Right lobe of liver (tissue), 6 donors: ENCODE data around the gene LIG4. TPM values are rescaled to one million over a fixed set of nuclear protein-coding genes. Genes with fewer than 3 reads are reported as not detected.

Experiments used
- ATAC-seq, 4 donors: fragments of 200-7000 bp; cut with Tn5 transposase; one replicate each; pipeline ENCODE4 v1.9.1; 2020; ENCODE audit warnings: mild to moderate bottlenecking in 4 of 4, moderate library complexity in 4 of 4
- DNase-seq, 3 donors: peaks; one replicate each; pipeline ENCODE4 v3.0.0-alpha.2; 2020
- H3K27ac ChIP-seq, 3 donors: fragments of 200-600 bp; one replicate each; pipeline ENCODE4 v1.8.0; 2022
- H3K27me3 ChIP-seq, 2 donors: fragments of 200-600 bp; one replicate each; pipeline ENCODE4 v1.8.0; 2022
- H3K36me3 ChIP-seq, 4 donors: fragments of 200-600 bp; sonication (generic) in 1 of 4; one replicate each; pipeline versions ENCODE4 v1.5.1 to v1.8.0; 2017 to 2022; ENCODE audit warnings: control low read depth in 1 of 4
- H3K4me1 ChIP-seq, 4 donors: fragments of 200-600 bp; sonication (generic) in 1 of 4; one replicate each; pipeline versions ENCODE4 v1.5.1 to v1.8.0; 2017 to 2022; ENCODE audit warnings: control low read depth in 1 of 4
- H3K4me3 ChIP-seq, 3 donors: fragments of 200-600 bp; one replicate each; pipeline ENCODE4 v1.8.0; 2022
- H3K9me3 ChIP-seq, 4 donors: fragments of 200-600 bp; sonication (generic) in 1 of 4; one replicate each; pipeline versions ENCODE4 v1.5.1 to v1.8.0; 2017 to 2022; ENCODE audit warnings: control low read depth in 1 of 4
- POLR2A ChIP-seq: fragments of 450-650 bp; IDR thresholded peaks from one replicate; pipeline ENCODE4 v1.6.1; 2017; ENCODE audit warnings: antibody characterized with exemption, mild to moderate bottlenecking
- WGBS: methylation state at CpG from one replicate; pipeline ENCODE4 v1.1.6; 2018; ENCODE audit warnings: low coverage, low lambda C conversion rate; ENCODE audit not compliant: insufficient coverage; ENCODE audit errors: missing lambda C conversion rate; 5-methylcytosine and 5-hydroxymethylcytosine counted together
- intact Hi-C, 2 donors: fragments of 100-400 bp; cut with DNase I; formaldehyde crosslinking; loops; one replicate each; pipeline versions ENCODE4 v1.11.2 to v1.14.1; 2022
- total RNA-seq, 6 experiments: library from RNA; depleted of rRNA in 2 of 6; stranded (reverse); fragments of >200 nt in 2 of 6; fragmentation: NEBNext Ultra II Directional in 3 of 6; extraction: Animal tissue kit (Norgen Biotek cat#: 25700) in 3 of 6; gene quantifications; one replicate each; pipeline versions ENCODE4 v1.1.0 to v1.2.4, GENCODE V29; 2016 to 2023
- TF ChIP-seq, protein P1 (sequence below), 4 donors: fragments of 200-600 bp in 3 of 4; fragments of 450-650 bp in 1 of 4; IDR thresholded peaks; one replicate each; pipeline versions ENCODE4 v1.5.1 to v1.8.0; 2016 to 2022; ENCODE audit warnings: antibody characterized with exemption in 4 of 4, mild to moderate bottlenecking in 2 of 4
- donor health status: DM: no; HTN: yes; CAD: no.
- donor health status: DM: no; HTN: no; CAD: no.
- donor health status: DM: no; HTN: no; CAD: no.
- donor health status: DM: no; HTN: yes; CAD: no.
- donor health status: DM: no; HTN: yes; CAD: no.

LIG4 gene
- total RNA-seq, 6 experiments from 2014 or later: 6.2 to 10.0 (median 7.1) TPM

DNA sequence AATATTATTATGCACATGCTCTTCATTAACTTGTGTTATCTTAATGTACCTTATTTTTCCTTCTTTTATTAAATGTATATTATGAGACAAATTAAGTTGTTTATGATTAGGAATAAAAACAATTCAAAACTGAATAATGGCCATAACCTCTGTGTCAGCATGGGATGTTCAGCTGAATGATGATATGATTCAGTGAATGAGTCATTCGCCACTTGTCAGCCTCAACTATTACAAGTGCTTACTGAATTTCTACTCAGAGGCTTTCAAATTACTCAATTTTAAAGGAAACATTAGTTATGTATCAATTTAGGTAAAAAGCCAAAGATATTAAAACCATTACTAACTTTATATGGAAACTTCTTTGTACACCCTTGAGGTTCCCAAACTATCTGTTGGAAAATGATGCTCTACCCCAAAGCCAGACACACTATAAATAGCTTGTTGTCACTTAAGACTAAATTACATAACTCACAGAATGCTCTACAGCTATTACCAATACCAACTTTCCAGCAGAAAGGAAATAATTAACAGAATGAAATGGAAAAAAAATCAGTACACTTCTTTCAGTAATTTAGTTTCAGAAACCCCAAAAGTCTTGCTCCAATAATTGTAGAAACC is 14.4 kb downstream of the LIG4 start:
- Histone ChIP-seq H3K9me3 (no peaks in the 10 kb centered on the region), H3K4me1 (no peaks in the 10 kb centered on the region), H3K36me3 (no peaks in the 10 kb centered on the region), H3K4me3 (no peak overlapping the region), H3K27ac (no peak overlapping the region), H3K27me3 (no peaks in the 10 kb centered on the region)
- TF ChIP-seq, protein P1, sequence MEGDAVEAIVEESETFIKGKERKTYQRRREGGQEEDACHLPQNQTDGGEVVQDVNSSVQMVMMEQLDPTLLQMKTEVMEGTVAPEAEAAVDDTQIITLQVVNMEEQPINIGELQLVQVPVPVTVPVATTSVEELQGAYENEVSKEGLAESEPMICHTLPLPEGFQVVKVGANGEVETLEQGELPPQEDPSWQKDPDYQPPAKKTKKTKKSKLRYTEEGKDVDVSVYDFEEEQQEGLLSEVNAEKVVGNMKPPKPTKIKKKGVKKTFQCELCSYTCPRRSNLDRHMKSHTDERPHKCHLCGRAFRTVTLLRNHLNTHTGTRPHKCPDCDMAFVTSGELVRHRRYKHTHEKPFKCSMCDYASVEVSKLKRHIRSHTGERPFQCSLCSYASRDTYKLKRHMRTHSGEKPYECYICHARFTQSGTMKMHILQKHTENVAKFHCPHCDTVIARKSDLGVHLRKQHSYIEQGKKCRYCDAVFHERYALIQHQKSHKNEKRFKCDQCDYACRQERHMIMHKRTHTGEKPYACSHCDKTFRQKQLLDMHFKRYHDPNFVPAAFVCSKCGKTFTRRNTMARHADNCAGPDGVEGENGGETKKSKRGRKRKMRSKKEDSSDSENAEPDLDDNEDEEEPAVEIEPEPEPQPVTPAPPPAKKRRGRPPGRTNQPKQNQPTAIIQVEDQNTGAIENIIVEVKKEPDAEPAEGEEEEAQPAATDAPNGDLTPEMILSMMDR (IDR thresholded peaks at IDR 0.05): no peak
- no peak for TF ChIP-seq POLR2A
- intact Hi-C loops: no loop called here
- ATAC-seq (no peak), DNase-seq (no peak)
- WGBS: 63% methylated on average over 1 of the region's 1 CpG

DNA sequence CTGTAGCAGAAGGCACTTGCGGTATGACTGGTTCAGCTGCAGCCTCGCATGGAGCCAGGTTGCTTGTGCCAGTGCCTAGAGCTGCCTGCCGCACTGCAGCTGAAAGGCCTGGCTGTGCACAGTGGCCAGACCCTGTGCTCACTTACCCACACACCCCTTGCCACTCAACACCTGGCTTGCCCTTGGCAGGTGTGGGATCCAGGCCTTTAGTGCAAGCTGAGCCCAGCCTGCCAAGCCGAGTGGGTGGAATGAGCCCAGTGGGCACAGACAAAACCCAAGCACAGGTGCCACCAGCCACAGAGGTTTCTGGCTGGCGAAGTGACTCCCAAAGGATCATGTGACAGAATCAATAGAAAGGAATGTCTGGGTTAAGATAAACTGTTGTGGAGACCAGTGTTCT is 19.5 kb downstream of the LIG4 start:
- Histone ChIP-seq H3K36me3 (no peaks in the 10 kb centered on the region), H3K4me3 (no peak overlapping the region), H3K27me3 (no peaks in the 10 kb centered on the region), H3K27ac (no peak overlapping the region), H3K4me1 (no peaks in the 10 kb centered on the region), H3K9me3 (no peaks in the 10 kb centered on the region)
- TF ChIP-seq, protein P1 (IDR thresholded peaks at IDR 0.05): no peak
- TF ChIP-seq POLR2A: no peak
- 71% methylated on average over 2 of the region's 5 CpGs for WGBS
- intact Hi-C loops: no loop called here
- DNase-seq: no peak
- no peak for ATAC-seq

DNA sequence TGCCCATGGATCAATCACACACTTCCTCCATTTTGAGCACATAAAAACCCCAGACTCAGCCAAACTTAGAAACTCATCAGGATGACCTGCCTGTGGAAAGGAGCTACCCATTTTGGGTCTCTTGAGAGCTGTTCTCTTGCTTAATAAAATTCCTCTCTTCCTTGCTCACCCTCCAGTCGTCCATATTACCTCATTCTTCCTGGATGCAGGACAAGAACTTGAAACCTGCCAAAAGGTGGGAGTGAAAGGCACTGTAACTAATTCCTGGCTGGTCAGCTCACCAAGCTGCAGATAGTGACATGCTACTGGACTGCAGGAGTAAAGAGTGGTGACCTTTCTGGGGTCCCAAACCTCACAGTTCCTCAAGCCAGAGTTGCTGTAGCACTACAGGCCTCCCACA is 20.2 kb downstream of the LIG4 start:
- no peaks in the 10 kb centered on the region for H3K4me1 ChIP-seq
- H3K27me3 ChIP-seq: no peaks in the 10 kb centered on the region
- no peak overlapping the region for H3K27ac ChIP-seq
- intact Hi-C loops: no loop called here
- H3K36me3 ChIP-seq: no peaks in the 10 kb centered on the region
- 33% methylated on average over 1 of the region's 1 CpG for WGBS
- no peak for ATAC-seq
- TF ChIP-seq POLR2A: no peak
- TF ChIP-seq, protein P1 (IDR thresholded peaks at IDR 0.05): no peak
- no peak overlapping the region for H3K4me3 ChIP-seq
- DNase-seq: no peak
- H3K9me3 ChIP-seq: no peaks in the 10 kb centered on the region

DNA sequence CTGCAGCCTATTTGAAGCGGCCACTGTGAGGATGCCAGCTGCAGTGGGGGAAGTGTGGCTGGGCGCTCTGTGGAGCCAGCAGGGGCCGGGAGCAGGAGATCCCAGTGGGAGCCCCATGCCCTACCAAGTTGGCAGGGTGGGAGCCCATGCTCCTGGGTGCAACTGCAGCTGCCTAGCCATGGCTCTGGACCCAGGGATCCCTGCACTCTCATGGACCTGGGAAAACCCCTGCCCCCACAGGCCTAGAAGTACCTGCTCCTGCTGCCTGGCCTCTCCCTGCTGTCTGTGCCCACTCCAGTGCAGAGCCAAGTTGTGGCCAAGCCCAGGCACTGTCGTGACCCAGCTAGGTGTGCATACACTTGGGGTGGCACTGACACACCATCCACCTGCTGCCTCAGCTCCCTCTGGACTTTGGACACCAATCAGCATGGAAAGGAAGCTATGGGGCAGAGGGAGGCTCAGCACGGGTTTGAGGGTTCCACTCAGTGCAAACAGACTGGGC is 20.9 kb downstream of the LIG4 start:
- DNase-seq (no peak), ATAC-seq (no peak)
- H3K4me1 ChIP-seq: no peaks in the 10 kb centered on the region
- no peaks in the 10 kb centered on the region for H3K36me3 ChIP-seq
- intact Hi-C loops: no loop called here
- TF ChIP-seq, protein P1 (IDR thresholded peaks at IDR 0.05): no peak
- no peak for TF ChIP-seq POLR2A
- no peaks in the 10 kb centered on the region for H3K9me3 ChIP-seq
- 83% methylated on average over 1 of the region's 5 CpGs for WGBS
- no peak overlapping the region for H3K27ac ChIP-seq
- H3K27me3 ChIP-seq: no peaks in the 10 kb centered on the region
- no peak overlapping the region for H3K4me3 ChIP-seq

DNA sequence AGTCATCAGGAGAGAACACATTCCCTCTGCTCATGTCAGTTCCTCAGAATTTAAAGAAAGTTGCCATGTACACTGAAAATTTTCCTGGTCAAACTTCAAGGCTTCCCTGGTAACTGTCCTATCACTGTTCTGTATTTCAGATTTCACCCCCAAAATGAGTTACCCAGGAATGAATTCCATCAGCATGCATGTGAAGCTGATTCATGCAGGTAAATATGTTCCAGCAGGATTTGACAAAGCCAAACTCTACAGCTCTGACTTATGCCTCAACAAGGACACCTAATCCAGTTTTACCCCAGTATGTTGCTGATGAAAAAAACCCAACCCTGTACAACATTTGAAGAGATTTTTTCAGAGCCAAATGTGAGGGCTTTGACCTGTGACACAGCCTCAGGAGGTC is 21.5 kb downstream of the LIG4 start:
- no peaks in the 10 kb centered on the region for H3K4me1 ChIP-seq
- no peak for ATAC-seq
- H3K27me3 ChIP-seq: no peaks in the 10 kb centered on the region

More for the DNA sequence above, 21.5 kb downstream of the LIG4 start:
- no peak for TF ChIP-seq POLR2A
- TF ChIP-seq, protein P1 (IDR thresholded peaks at IDR 0.05): no peak
- no peak for DNase-seq
- Histone ChIP-seq H3K27ac (no peak overlapping the region), H3K4me3 (no peak overlapping the region), H3K36me3 (no peaks in the 10 kb centered on the region), H3K9me3 (no peaks in the 10 kb centered on the region)
- intact Hi-C loops: no loop called here
